Stimulated activated CD4-positive, alpha-beta T cell treated with anti-CD3 and anti-CD28 coated beads, Interleukin-2, amount 100 ng/mL, for 24 hours (primary cell): Measurements from ENCODE around the gene DSG2.
"Not testable (repeated sequence)": the region's sequence is repeated elsewhere in the genome, so short reads cannot be mapped to it uniquely, and the experiment has no call there.

Experiments used
- DNase-seq, 2 donors: peaks; one replicate each; pipeline ENCODE4 v3.0.0-alpha.2; 2020

DSG2 gene

DNA sequence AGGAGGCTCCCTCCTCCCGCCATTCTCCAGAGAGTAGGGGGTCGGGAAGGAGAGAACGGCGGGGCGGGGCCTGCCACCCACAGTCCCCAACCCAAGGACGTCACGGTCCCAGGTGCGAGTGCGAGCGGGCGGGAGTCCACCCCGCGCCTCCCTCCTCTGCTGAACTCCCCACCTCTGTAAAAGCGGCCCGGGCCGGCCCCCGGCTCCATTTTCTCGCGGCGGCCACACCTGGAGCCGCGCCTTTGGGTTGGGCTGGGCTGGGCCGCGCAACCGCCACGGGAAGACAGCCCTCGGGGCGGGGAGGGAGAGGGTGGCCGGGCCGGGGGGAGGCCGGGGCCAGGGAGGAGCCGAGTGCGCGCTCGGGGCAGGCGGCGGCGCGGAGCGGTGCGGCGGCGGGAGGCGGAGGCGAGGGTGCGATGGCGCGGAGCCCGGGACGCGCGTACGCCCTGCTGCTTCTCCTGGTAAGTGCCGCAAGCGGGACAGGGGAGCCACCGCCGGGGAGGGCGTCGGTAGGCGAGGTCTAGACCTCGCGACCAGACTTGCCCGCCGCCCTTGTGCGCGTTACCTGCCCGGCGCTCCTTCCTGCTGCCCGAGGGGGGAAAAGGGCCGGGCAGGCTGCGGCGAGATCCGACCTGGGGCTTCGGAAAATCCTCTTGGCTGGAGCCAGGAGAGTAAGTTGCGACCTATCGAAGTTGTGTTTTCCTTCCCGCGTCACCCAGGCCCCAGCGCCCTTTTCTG, at the start of gene DSG2:
DSG2 (plus strand) TSS at position 342 of the 738 bp plus-strand sequence; CDS start at position 417, 75 bp downstream.
- DNase-seq: peak; percentile 17 to 46

DNA sequence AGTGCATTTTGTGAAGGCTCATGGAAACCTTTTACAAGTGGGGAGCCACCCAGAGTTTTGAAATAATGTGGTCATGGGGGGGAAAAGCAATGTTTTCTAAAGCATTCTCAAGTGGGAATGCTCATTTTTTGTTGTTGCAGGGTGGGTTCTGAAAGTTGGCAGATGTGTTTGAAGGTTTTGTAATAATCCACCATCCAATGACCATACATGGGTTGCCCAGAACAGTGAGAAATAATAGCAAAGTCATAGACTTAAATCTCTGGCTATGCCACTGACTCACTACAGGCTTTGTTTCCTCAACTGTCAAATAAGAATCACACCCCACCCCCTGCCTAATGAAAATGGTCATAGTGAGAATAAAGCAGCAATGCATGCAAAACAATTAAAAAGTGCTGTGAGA, 47.6 kb upstream of the DSG2 start:
- no peak for DNase-seq

DNA sequence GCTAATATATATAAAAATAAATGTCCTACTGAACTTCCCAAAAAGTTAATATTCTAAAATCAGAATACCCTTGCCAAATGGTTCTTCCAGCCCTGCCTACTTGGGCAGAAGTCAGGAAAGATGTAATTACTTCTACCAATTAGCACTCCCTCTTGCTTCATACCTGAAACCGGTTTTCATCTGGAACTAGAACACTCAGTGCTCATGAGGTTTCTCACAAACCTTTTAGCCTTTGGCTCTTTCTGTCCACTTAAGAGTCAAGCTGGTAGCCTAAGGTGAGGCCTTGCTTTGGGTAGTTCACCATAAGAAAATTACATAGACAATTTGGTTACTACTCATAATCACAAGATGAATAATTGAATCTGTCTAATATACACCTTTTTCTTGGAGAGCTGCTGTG, 46.4 kb upstream of the DSG2 start:
- no peak for DNase-seq

DNA sequence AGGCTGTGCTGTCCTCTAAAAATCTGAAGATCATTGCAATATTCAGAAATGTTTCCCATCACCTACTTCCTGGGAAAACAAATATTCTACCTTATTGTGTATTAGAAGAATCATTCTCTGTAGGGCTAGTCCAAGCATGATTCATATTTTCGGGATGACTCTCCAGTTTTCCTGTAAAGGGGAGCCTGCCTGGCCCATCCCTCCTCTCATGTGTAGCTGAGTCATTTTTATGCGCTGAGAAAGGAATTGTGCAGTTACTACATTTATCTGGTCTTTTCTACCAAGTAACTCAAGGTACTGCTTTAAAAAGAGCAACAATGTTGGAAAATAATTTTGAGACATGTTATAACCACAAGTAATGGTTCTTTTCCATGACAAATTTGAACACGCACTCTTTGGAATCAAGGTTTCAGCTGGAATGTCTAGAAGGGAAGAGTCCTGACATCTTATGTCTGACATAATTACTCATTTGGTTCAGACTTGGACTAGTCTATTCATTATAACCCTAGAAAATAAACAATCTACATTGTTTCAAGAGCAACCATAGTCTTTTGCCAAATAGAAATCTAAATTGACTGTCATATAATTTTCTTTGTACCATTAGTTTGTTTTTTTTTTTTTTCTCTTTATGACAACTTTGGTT, 43.8 kb upstream of the DSG2 start:
- DNase-seq: no peak

DNA sequence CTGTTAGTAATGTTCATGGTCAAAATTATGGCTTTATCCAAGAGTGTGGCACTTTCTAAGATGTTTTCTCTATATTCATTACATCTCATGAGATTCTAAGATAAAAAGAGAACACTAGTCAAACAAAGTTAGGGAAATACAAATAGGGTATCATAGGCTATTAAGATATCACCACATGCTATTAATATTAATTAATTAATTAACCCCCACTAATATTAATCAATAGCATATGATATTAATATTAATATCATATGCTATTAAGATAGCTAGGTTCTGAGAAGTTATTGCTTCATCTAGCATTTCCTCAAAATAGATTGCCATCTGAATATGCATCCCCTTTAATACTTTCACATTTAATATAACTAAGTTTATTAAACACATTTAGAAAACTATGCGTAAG, 28.3 kb upstream of the DSG2 start:
- no peak for DNase-seq

DNA sequence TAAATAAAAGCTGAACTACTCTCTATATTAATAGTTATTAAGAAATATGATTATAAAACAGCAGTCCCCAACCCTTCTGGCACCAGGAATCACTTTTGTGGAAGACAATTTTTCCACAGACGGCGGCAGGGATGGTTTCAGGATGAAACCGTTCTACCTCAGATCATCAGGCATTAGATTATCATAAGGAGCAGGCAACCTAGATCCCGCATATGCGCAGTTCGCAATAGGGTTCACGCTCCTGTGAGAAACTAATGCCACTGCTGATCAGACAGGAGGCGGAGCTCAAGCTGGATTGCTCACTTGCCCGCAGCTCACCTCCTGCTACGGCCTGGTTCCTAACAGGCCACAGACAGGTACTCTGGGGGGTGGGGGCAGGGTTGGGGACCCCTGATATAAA, 19.3 kb upstream of the DSG2 start:
- DNase-seq: no peak

DNA sequence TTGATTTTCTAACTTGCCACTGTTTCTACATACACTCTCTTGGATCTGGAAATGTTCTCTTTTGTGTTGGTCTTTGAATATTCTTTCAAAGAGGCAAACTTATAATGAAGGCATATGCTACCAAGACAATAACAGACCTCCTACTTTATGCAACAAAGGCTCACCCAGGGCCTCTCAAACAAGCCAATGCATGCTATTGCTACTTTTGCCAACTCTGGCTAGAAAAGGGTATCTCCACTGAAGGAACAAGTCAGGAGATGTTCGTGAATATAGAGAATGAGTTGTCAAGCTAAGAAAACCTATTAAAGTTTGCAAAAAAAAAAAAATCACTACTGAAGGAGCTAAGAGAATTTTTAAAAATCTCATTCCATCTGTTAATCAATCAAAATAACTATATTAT, 15.9 kb upstream of the DSG2 start:
- no peak for DNase-seq

DNA sequence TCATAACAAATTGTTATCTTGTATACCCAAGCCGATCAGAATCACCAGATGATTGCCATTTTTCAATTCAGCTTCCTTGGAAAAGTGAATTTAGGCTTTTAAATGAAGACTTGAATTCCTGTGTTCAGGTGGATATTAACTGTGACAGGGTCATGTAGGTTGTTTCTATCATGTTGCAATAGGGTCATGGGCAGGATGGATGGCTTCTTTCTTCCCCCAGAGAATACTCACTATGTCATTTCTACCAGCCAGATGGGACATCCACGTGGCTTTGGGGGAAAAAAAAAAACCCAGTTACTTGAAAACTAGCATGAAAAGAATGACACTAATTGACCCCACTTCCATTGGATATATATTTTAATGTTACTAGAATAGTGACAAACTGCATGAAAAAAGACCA, 14.6 kb upstream of the DSG2 start:
- DNase-seq: no peak

DNA sequence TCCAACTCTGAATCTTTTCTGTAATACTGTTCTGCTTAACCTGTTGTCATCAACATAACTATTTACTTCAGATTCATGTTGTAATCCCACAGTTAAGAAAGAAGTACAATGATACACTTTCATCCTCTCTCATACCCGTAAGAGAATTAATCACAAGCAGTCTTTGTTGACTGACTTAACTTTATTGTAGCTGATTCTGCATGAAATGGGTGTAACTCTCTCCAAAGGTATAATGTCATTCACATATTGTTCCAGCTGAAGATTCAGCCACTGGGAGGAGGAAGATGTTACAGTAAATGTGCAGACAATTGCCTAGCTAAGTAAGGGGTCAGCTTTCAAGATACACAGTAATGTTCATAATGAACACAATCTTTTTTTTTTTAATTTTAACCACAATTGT, 13.5 kb upstream of the DSG2 start:
- DNase-seq: no peak

DNA sequence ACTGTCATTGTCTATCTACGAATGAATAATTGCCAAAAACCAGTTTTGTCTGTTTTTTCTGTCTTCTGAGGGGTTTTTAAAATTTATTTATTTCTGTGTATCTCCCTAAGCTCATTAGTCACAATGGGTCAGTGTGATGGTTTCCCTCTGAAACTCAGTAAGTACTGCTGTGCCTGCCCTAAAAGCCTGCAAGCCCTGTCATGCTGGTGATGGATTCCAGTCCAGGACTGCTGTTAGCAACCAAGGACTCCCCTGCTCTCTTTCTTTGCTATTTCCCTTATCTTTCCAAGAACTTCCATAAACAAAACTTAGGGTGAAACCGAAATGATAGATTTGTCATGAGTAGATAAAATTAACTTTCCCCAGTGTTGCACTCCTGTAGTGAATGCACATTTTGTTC, 11.8 kb upstream of the DSG2 start:
- DNase-seq: no peak

DNA sequence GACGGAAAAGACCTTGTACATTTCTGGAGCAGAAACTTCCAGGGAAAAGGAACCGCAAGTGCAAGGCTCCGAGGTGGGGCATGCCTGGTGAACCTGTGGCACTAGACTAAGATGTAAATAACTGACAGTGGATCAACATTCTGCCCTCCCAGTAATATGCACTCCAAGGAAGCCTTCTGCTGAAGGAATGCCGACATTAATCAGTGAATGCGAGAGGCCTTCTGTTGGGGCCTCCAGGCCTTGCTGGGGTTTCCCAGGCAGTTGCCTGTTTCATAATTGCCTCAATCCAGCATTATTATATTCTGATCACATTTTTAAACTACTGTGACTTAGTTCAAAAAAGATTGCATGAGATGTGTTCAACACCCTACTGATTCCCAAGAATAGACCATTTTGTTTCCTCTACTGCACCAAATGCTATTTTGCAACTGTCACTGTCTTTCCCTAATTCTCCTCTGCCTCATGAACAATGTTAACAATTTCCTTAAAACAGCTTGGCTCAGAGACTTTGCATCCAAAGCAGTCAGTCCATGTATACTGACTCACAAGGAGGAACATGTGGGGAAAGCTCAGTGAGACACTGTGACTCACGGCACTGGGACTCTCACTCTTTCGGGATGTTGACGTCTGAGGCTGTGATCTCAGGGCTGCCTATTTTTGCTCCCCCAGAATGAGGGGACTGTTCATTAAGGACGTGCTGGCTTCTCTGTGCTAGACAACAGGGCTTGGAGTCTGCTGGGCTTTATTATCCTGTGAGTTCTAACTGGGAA, 10.5 kb upstream of the DSG2 start:
- DNase-seq: no peak

DNA sequence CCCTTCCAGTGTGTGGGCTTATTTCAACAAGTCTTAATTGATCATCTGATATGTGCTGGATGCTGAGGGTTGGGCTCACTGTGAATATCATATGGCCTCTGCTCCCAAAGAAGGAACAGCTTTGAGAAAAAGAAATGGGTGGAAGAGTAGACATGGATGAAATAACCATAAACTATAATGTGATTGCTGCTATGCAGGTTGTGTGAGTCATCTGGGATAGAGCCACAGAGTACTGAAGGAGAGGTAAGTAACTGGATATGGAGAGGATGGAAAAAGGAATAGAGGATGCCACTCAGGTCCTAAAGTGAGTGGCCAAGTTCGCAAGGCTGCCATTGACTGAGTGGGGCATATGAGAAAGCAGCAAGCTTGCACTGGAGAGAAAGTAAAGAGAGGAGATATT, 8.7 kb upstream of the DSG2 start:
- no peak for DNase-seq

DNA sequence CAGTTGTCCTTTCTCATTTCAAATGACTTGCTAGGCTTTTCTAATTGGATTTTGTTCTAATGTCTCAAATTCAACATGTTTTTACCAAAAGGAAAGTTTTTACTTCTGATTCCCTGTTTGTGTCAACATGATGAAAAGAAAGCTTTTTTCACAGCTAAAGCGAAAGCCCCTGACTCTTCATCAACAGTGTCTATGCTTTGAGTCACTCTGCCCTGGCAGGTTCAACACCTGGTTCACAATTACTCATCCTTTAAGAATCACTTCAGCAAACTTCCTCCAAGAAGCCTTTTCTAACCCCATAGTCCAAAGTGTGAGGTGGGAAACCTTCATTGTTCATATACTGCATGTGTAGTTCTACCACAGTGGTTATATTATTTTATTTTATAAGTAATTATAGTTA, 7.6 kb upstream of the DSG2 start:
- no peak for DNase-seq

DNA sequence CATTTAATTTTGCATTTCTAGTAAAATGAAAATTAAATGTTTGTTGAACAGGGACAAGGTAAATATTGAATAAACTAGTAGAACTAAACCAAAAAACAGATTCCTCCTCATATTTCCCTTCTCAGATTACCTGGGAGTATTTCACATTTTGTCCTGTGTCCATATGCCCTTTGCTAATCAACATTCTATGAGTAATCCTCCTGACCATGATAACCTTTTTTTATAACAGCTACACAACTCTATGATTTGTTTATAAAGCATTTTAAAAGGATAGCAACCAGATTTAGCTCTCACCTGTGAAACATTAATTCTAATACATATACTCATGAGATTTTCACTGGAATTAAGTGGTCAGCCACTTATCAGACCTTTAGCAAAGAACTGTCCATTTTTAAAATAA, 7.1 kb upstream of the DSG2 start:
- no peak for DNase-seq

DNA sequence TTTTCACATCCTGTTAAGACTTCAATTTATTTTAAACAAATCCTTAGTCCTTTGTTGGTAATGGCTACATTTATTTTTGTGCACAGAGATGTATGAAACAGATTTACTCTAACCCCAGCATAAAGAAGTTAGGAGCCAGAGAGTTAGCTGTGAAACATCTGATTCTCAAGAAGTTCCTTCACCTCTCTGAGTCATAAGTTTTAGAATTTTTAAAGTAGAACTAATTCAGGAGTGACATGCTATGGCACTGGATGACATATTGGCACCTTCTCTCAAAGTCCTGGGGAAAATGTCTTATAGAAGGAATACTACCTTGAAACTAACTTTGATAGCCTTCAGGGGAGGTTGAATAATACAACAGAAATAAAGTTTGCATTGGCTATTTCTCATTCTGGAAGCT, 6.4 kb upstream of the DSG2 start:
- DNase-seq: no peak

DNA sequence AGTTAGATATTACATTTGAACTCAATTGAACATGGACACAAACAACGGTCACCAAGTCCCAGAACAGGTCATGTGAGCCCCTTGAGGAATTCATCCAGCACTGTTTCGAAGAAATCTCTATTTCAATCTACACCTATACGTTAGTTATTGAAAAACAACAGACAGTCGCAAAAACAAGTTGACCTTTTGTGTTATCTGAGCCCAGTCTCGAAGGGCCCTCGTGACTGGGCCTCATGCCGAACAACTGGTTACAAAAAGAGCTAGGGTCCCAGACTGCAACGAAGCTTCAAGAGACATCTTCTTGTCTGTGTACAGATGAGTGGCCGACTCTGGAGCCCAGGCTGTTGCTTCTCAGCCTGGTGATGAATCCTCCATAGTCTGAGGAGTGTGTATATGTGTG, 5.3 kb upstream of the DSG2 start:
- no peak for DNase-seq

DNA sequence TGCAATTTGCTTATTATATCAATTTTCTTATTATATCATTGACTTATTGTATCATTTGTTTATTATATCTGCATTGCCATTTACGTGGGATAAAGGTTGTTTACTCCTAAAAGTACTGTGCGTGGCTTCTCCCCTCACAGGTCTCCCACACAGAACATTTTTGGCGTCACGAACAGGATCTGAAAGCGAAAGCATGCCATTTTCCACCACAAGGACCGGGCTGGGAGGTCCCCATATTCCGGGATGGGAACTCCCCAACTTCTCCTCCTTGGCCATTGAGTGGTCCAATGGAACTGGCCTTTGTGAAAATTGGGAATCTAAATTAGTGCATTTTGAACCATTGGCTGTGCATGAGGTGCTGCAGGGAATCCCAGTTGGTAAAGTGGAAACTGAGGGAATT, 4.8 kb upstream of the DSG2 start:
- no peak for DNase-seq

DNA sequence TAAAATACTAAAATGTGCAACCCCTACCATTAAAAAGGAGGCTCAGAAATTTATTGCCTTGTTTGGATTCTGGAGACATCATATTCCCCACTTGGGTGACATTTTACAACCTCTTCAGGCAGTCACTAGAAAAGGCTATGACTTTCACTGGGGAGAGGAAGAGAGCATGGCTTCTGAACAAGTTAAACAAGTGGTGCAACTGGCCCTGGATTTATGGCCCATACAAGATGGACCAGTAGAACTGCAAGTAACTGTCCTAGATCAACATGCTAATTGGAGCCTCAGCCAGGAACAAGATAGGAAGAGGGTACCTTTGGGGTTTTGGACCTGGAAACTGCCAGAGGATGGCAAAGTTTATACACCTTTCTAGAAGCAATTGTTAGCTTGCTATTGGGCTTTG, 4.0 kb upstream of the DSG2 start:
- DNase-seq: no peak

DNA sequence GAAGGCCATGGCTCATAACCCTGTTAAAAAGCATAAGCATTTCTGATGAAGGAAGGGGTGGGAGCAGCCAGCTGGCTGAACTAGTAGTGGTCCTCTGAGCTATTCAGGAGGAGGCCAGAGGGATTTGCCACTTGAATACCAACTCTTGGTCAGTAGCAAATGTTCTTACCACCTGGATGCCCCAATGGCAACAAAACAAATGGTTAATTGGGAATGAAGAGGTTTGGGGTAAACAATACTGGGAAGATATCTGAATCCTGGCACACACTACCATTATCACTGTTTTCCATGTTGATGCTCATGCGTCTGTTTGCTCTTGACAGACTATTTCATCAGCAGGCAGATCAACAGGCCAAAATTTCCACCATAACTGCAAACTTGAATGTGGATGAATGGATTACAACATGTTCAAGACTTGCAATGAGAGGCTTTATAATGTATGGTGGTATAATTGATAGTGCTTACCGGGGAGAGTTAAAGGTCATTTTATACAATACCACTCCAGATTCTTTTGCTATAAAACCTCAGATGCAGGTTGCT, 3.2 kb upstream of the DSG2 start:
- not testable (repeated sequence) for DNase-seq

DNA sequence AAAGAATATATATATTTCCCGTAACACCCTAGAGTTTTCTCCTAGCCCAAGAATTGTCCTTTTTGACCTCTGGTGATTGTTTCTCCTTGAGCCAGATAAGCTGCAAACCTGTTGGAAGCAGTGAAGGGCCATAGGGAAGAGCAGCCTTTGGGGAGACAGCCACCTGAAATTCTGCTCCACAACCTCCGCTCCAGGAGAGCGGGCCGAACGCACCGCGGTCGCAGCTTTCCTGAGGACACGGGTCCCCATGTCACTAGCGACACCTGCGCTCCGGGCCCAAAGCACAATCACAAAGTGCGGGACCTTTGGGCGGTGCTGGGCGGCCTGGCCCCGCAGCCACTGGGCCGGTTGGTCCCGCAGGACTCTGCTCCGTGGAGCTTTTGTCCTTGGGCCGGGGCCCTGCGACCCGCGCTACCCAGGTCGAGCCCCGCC, 557 bp upstream of the DSG2 start:
- no peak for DNase-seq

DNA sequence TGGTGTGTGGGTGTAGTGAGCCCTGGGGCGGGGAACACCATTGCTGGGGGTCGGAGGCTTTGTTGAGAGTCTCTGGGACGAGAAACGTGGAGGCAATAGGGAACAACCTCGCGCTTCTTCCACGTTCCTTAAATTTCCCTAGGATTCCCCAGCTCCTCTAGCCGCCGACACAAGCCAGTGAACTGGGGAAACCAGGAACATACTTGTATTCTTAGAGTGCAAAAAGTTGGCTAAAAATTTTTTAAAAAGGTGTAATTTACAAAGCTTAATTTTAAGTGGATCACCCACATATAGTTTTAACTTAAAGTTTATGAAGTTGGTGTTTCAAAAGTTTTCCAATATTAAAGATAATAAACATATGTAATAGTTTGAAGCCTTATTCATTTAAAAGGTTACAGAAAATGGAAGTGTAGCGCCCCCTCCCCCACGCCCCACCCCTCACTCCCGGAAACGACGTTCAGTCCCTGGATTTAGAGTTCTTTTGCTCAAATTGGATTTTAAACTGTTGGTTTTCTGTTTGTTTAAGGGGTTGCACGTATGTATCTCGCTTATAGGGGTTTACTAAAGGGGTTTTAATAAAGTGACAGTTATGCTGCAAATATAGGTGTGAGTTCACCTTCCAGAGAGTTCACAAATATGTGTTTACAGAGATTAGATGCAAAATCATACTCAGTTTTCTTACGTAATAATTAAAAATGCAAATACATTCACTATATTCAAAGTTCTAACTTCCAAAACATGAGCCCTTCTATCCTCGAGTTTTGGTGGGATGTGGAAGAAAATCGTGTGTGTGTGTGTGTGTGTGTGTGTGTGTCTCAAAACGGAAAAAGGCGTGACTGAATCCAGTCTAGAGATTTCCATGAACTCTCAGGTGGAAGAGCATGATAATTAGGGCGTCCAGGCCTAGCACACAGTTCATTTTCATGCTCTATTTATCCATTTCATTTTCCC, 872 bp downstream of the DSG2 start:
- DNase-seq: no peak

DNA sequence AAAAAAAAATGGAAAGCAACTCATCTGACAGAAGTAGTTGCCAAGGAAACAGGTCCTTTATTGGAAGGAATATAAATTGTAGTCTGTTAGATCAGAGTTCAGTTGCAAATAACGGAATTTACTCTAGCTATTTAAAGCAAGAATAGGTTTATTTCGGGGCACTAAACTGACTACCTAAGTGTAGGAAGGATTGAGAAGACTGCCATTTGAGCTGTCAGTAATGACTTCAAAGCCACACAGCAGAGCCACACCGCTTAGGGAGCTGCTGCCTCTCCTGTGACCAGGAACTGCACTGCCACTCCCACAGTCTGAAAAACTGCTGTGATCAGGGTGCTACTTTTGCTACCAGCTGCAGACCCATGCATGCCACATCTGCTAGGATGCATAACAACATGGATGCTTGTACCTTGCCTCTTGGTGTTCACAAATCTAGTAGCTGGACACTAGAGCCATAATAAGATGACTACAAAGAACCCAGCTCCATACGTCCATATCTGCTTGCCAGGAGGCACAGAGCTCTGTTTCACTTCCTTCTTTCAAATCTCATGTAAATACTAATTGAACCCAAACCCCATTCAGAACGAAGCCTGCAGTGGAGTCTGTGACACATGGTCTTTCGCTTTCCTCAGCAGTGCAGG, 2.2 kb downstream of the DSG2 start:
- no peak for DNase-seq
